OCI-LY7 (cell line): ENCODE measurements around the gene DHX29. TPM values are rescaled to one million over a fixed set of nuclear protein-coding genes. Genes with fewer than 3 reads are reported as not detected.

Experiments used
- BruUV-seq: library from RNA; stranded (reverse); fragments of 400-500 nt; replicated peaks from 2 replicates; lab custom pipeline; 2021; lab: Mats Ljungman, UMichigan
- CTCF ChIA-PET: fragments of 300-600 bp; sonication (Branson Sonifier 250); formaldehyde crosslinking; loops from one replicate; lab custom pipeline; 2022; ENCODE audit warnings: antibody characterized with exemption; ENCODE audit not compliant: unreplicated experiment; lab: Charles Lee
- POLR2A ChIA-PET: fragments of 300-600 bp; sonication (Branson Sonifier 250); formaldehyde crosslinking; loops from one replicate; lab custom pipeline; 2022; ENCODE audit warnings: antibody characterized with exemption; lab: Charles Lee
- DNase-seq: peaks from one replicate; pipeline ENCODE4 v3.0.0-alpha.2; 2015; ENCODE audit warnings: low spot score
- H2AFZ ChIP-seq: fragments of 200-600 bp; sonication (generic), shearing (Covaris generic); 2 replicates; pipeline ENCODE4 v1.6.1; 2014; ENCODE audit warnings: mild to moderate bottlenecking, antibody characterized with exemption, low read length, moderate library complexity
- H3K27ac ChIP-seq: fragments of 200-600 bp; sonication (generic); 2 replicates; pipeline ENCODE4 v1.5.1; 2014; ENCODE audit warnings: mixed run types, low read depth, mild to moderate bottlenecking, moderate library complexity, low read length, inconsistent platforms; ENCODE audit not compliant: poor library complexity, severe bottlenecking
- H3K36me3 ChIP-seq: fragments of 200-600 bp; sonication (generic); 2 replicates; pipeline ENCODE4 v1.6.1; 2014; ENCODE audit warnings: mild to moderate bottlenecking, antibody characterized with exemption, low read length, moderate library complexity, mixed read lengths; ENCODE audit not compliant: insufficient read depth
- H3K4me1 ChIP-seq: fragments of 200-600 bp; sonication (generic); 2 replicates; pipeline ENCODE4 v1.5.1; 2014; ENCODE audit warnings: mild to moderate bottlenecking, low read length; ENCODE audit not compliant: insufficient read depth, poor library complexity, severe bottlenecking
- H3K4me2 ChIP-seq: fragments of 200-600 bp; sonication (generic); 2 replicates; pipeline ENCODE4 v1.6.1; 2014; ENCODE audit warnings: mild to moderate bottlenecking, low read length
- H3K4me3 ChIP-seq: fragments of 200-600 bp; sonication (generic); 2 replicates; pipeline ENCODE4 v1.5.1; 2014; ENCODE audit warnings: mild to moderate bottlenecking, low read depth, low read length; ENCODE audit not compliant: poor library complexity, severe bottlenecking
- H3K79me2 ChIP-seq: fragments of 200-600 bp; sonication (generic); 2 replicates; pipeline ENCODE4 v1.6.1; 2016; ENCODE audit warnings: low read depth, mild to moderate bottlenecking, low read length, moderate library complexity, mixed read lengths; ENCODE audit not compliant: insufficient read depth
- H3K9me2 ChIP-seq: fragments of 200-600 bp; sonication (generic); 2 replicates; pipeline ENCODE4 v1.6.1; 2016; ENCODE audit warnings: mild to moderate bottlenecking, low read length, mixed read lengths; ENCODE audit not compliant: insufficient read depth
- H3K9me3 ChIP-seq: fragments of 200-600 bp; sonication (generic); 2 replicates; pipeline ENCODE4 v1.6.1; 2014; ENCODE audit warnings: mild to moderate bottlenecking, mixed run types, low read length, mixed read lengths
- H4K20me1 ChIP-seq: fragments of 200-600 bp; sonication (generic); 2 replicates; pipeline ENCODE4 v1.6.1; 2014; ENCODE audit warnings: mild to moderate bottlenecking, antibody characterized with exemption, low read length, moderate library complexity, mixed read lengths; ENCODE audit not compliant: insufficient read depth
- CTCF ChIP-seq: fragments of 200-600 bp; sonication (generic); conservative IDR thresholded peaks from 2 replicates; pipeline ENCODE4 v1.5.1; 2014; ENCODE audit warnings: mild to moderate bottlenecking, antibody characterized with exemption, low read length, moderate library complexity, mixed read lengths
- EZH2phosphoT487 ChIP-seq: fragments of 200-600 bp; sonication (generic); IDR thresholded peaks from 2 replicates; pipeline ENCODE4 v1.6.1; 2018; ENCODE audit warnings: low read depth, borderline replicate concordance, mild to moderate bottlenecking, mixed run types, antibody characterized with exemption, low read length, moderate library complexity, mixed read lengths
- intact Hi-C: fragments of 100-400 bp; cut with micrococcal nuclease; formaldehyde crosslinking; loops from one replicate; pipeline ENCODE4 v1.10.0; 2022; ENCODE audit not compliant: unreplicated experiment
- total RNA-seq, 2 experiments: library from RNA; depleted of rRNA in 1 of 2; stranded (reverse); fragments of >200 nt in 1 of 2; shearing (Covaris generic) in 1 of 2; gene quantifications; 2 replicates each; pipeline ENCODE4 v1.2.3, GENCODE V29; 2014 to 2022

The DHX29 gene
- total RNA-seq, 2 experiments from 2014 or later, result 12.7 to 19.9 TPM

- no TSS peak for BruUV-seq
- POLR2A ChIA-PET, result interaction anchor here (0.7 to 0.9 kb wide), 2 partner anchors 21 to 92 kb away, joined by 3 to 6 read pairs; no protein-coding TSS in a partner anchor
These were observed 76.2 kb downstream of the DHX29 start for GRCh38 chr5:55231029-55231918.

GRCh38 chr5:55230086-55230629 is 77.3 kb downstream of the DHX29 start:
- no peaks in the 10 kb centered on the region for H3K9me3 ChIP-seq
- no peaks in the 10 kb centered on the region for H3K79me2 ChIP-seq
- H3K9me2 ChIP-seq, result no peaks in the 10 kb centered on the region
- peaks cover 23% of the 10 kb centered on the region for H3K4me1 ChIP-seq
- no peak overlapping the region for H2AFZ ChIP-seq
- ChIA-PET CTCF (no interaction called here), POLR2A (no interaction called here)
- TF ChIP-seq EZH2phosphoT487, result no peak
- TF ChIP-seq CTCF, result no peak
- no peak overlapping the region for H3K4me2 ChIP-seq
- no peak for DNase-seq
- H3K4me3 ChIP-seq, result no peak overlapping the region
- no TSS peak for BruUV-seq
- H4K20me1 ChIP-seq, result 0 out of 2 replicates have a peak, but pooled peaks cover 4% of the 10 kb centered on the region
- no peaks in the 10 kb centered on the region for H3K36me3 ChIP-seq
- no peak overlapping the region for H3K27ac ChIP-seq
- intact Hi-C loops, result no loop called here

More at GRCh38 chr5:55231029-55231918, 76.2 kb downstream of the DHX29 start:
- Histone ChIP-seq H3K4me3 (no peak overlapping the region), H4K20me1 (0 out of 2 replicates have a peak, but pooled peaks cover 4% of the 10 kb centered on the region), H3K4me1 (peaks cover 21% of the 10 kb centered on the region), H3K27ac (no peak overlapping the region), H3K9me2 (no peaks in the 10 kb centered on the region), H3K4me2 (peak overlapping the region; percentile 90; the same call in 1 of the 2 replicates), H2AFZ (no peak overlapping the region), H3K9me3 (no peaks in the 10 kb centered on the region), H3K79me2 (no peaks in the 10 kb centered on the region), H3K36me3 (no peaks in the 10 kb centered on the region)
- intact Hi-C loops, result no loop called here
- CTCF ChIA-PET, result no interaction called here
- DNase-seq, result no peak
- TF ChIP-seq EZH2phosphoT487 (no peak), CTCF (no peak)
